Keratinocyte (primary cell): ENCODE results near the gene SP6. TPM values are rescaled to one million over a fixed set of nuclear protein-coding genes. Genes with fewer than 3 reads are reported as not detected.

Source experiments
- DNase-seq: peaks from one replicate; pipeline ENCODE4 v3.0.0-alpha.2; 2011; ENCODE audit warnings: low read depth, missing footprints, low spot score
- FAIRE-seq: peaks from 2 replicates; lab custom pipeline; 2011; peaks lifted over from hg19 to GRCh38; lab: Jason Lieb, UNC
- H2AFZ ChIP-seq: 2 replicates; pipeline ENCODE4 v1.6.0; 2012; ENCODE audit warnings: low read length, control low read depth, inconsistent platforms; ENCODE audit not compliant: control insufficient read depth
- H3K27ac ChIP-seq: 2 replicates; pipeline ENCODE4 v1.5.1; 2011; ENCODE audit warnings: low read length; ENCODE audit not compliant: control insufficient read depth, insufficient read depth
- H3K27me3 ChIP-seq: 3 replicates; pipeline ENCODE4 v1.6.0; 2011; ENCODE audit warnings: low read length; ENCODE audit not compliant: control insufficient read depth, insufficient read depth; ENCODE audit errors: extremely low read depth
- H3K36me3 ChIP-seq, 2 experiments: 2 replicates in 1 of 2; 3 replicates in 1 of 2; pipeline ENCODE4 v1.5.1; 2011; ENCODE audit warnings: low read length in 2 of 2, mild to moderate bottlenecking in 1 of 2; ENCODE audit not compliant: control insufficient read depth in 2 of 2, insufficient read depth in 2 of 2; ENCODE audit errors: extremely low read depth in 1 of 2
- H3K4me1 ChIP-seq: 3 replicates; pipeline ENCODE4 v1.5.1; 2011; ENCODE audit warnings: low read length; ENCODE audit not compliant: control insufficient read depth, insufficient read depth; ENCODE audit errors: extremely low read depth
- H3K4me2 ChIP-seq: 3 replicates; pipeline ENCODE4 v1.6.0; 2011; ENCODE audit warnings: low read depth, low read length; ENCODE audit not compliant: control insufficient read depth, insufficient read depth; ENCODE audit errors: extremely low read depth
- H3K4me3 ChIP-seq, 3 experiments: fragments of 200-600 bp in 1 of 3; sonication (generic) in 1 of 3; 2 replicates in 2 of 3; 3 replicates in 1 of 3; pipeline ENCODE4 v1.5.1; 2011 to 2016; ENCODE audit warnings: low read length in 3 of 3, mild to moderate bottlenecking in 3 of 3, control low read depth in 2 of 3, inconsistent platforms in 1 of 3, low read depth in 1 of 3, mixed read lengths in 1 of 3, mixed run types in 1 of 3, moderate library complexity in 1 of 3; ENCODE audit not compliant: control insufficient read depth in 2 of 3, insufficient read depth in 2 of 3; ENCODE audit errors: extremely low read depth in 1 of 3
- H3K79me2 ChIP-seq: 2 replicates; pipeline ENCODE4 v1.6.0; 2012; ENCODE audit warnings: low read length; ENCODE audit not compliant: control insufficient read depth, insufficient read depth
- H3K9ac ChIP-seq: 3 replicates; pipeline ENCODE4 v1.6.0; 2011; ENCODE audit warnings: low read length; ENCODE audit not compliant: control insufficient read depth, insufficient read depth; ENCODE audit errors: extremely low read depth
- H3K9me1 ChIP-seq: 3 replicates; pipeline ENCODE4 v1.6.0; 2011; ENCODE audit warnings: low read length; ENCODE audit not compliant: control insufficient read depth, insufficient read depth; ENCODE audit errors: extremely low read depth
- H3K9me3 ChIP-seq: 2 replicates; pipeline ENCODE4 v1.5.1; 2012; ENCODE audit warnings: low read depth, low read length; ENCODE audit not compliant: control insufficient read depth
- H4K20me1 ChIP-seq: 3 replicates; pipeline ENCODE4 v1.6.0; 2011; ENCODE audit warnings: low read length; ENCODE audit not compliant: control insufficient read depth, insufficient read depth; ENCODE audit errors: extremely low read depth
- EZH2 ChIP-seq: IDR thresholded peaks from one replicate; pipeline ENCODE4 v1.6.1; 2012; ENCODE audit warnings: inconsistent platforms, mild to moderate bottlenecking, low read length, moderate library complexity
- dilution Hi-C: fragments of 300-500 bp; cut with MboI; formaldehyde crosslinking; loops from one replicate; pipeline ENCODE4 v1.7.0; 2020; ENCODE audit warnings: low sequenced_read_pairs; ENCODE audit not compliant: extremely low pct_ligation_motif_present
- polyA plus RNA-seq, 5 experiments: library from polyadenylated mRNA; depleted of rRNA in 3 of 5; stranded (reverse) in 3 of 5; stranded (forward) in 1 of 5; unstranded in 1 of 5; fragments of >200 nt; gene quantifications; 1 replicate in 1 of 5; 2 replicates in 3 of 5; 3 replicates in 1 of 5; pipeline versions ENCODE4 v1.2.1 to v1.2.3, GENCODE V29; 2011 to 2012; ENCODE audit warnings: missing spikeins in 2 of 5, low read depth in 1 of 5, low replicate concordance in 1 of 5
- TF ChIP-seq, protein P1 (sequence below), 3 experiments: IDR thresholded peaks in 1 of 3; conservative IDR thresholded peaks in 1 of 3; optimal IDR thresholded peaks in 1 of 3; 2 replicates in 2 of 3; 3 replicates in 1 of 3; pipeline versions ENCODE3 to v1.5.1; 2011; ENCODE audit warnings: low read length in 3 of 3, mild to moderate bottlenecking in 3 of 3, moderate library complexity in 2 of 3, control low read depth in 1 of 3, inconsistent platforms in 1 of 3; ENCODE audit not compliant: insufficient read depth in 2 of 3; ENCODE audit errors: extremely low read depth in 1 of 3

SP6 gene
- polyA plus RNA-seq, 1 donor (not counting 4 experiments of a cell fraction or from before 2014, with no cell fraction given), result 2.0 TPM

- no peak overlapping the region for H3K9ac ChIP-seq
- DNase-seq (no peak), FAIRE-seq (no peak)
- H3K4me2 ChIP-seq, result no peak overlapping the region
- H3K79me2 ChIP-seq, result peaks cover 4% of the 10 kb centered on the region
- no peaks in the 10 kb centered on the region for H3K27me3 ChIP-seq
- H2AFZ ChIP-seq, result no peak overlapping the region
- H3K9me1 ChIP-seq, result no peaks in the 10 kb centered on the region
- H3K4me1 ChIP-seq, result peaks cover 18% of the 10 kb centered on the region
- H3K36me3 ChIP-seq, result no peaks in the 10 kb centered on the region
- H4K20me1 ChIP-seq, result no peaks in the 10 kb centered on the region
- no peak for TF ChIP-seq EZH2
- TF ChIP-seq, protein P1, sequence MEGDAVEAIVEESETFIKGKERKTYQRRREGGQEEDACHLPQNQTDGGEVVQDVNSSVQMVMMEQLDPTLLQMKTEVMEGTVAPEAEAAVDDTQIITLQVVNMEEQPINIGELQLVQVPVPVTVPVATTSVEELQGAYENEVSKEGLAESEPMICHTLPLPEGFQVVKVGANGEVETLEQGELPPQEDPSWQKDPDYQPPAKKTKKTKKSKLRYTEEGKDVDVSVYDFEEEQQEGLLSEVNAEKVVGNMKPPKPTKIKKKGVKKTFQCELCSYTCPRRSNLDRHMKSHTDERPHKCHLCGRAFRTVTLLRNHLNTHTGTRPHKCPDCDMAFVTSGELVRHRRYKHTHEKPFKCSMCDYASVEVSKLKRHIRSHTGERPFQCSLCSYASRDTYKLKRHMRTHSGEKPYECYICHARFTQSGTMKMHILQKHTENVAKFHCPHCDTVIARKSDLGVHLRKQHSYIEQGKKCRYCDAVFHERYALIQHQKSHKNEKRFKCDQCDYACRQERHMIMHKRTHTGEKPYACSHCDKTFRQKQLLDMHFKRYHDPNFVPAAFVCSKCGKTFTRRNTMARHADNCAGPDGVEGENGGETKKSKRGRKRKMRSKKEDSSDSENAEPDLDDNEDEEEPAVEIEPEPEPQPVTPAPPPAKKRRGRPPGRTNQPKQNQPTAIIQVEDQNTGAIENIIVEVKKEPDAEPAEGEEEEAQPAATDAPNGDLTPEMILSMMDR (optimal IDR thresholded peaks at IDR 0.05 in 1 of 3, IDR thresholded peaks at IDR 0.05 in 1 of 3, conservative IDR thresholded peaks at IDR 0.05 in 1 of 3; ENCODE audit: extremely low read depth in 1 of 3, insufficient read depth in 2 of 3, low read length in 3 of 3), result no peak
- H3K9me3 ChIP-seq, result no peaks in the 10 kb centered on the region
- no peak overlapping the region for H3K4me3 ChIP-seq
- dilution Hi-C loops, result no loop called here
- H3K27ac ChIP-seq, result no peak overlapping the region
These were observed 40.7 kb upstream of the SP6 start for GRCh38 chr17:47891545-47892088.

- FAIRE-seq (peak; percentile 29), DNase-seq (peak; percentile 45)
- Histone ChIP-seq H3K27ac (no peak overlapping the region), H3K4me2 (no peak overlapping the region), H3K9me1 (no peaks in the 10 kb centered on the region), H3K4me3 (no peak overlapping the region), H3K36me3 (no peaks in the 10 kb centered on the region), H3K4me1 (peaks cover 26% of the 10 kb centered on the region), H3K9ac (no peak overlapping the region), H4K20me1 (no peaks in the 10 kb centered on the region), H3K9me3 (no peaks in the 10 kb centered on the region), H3K79me2 (peaks cover 2% of the 10 kb centered on the region), H3K27me3 (no peaks in the 10 kb centered on the region), H2AFZ (no peak overlapping the region)
- dilution Hi-C loops, result no loop called here
- TF ChIP-seq, protein P1 (optimal IDR thresholded peaks at IDR 0.05 in 1 of 3, IDR thresholded peaks at IDR 0.05 in 1 of 3, conservative IDR thresholded peaks at IDR 0.05 in 1 of 3; ENCODE audit: extremely low read depth in 1 of 3, insufficient read depth in 2 of 3, low read length in 3 of 3), result peak; percentile 86 to 95 (median 90)
- TF ChIP-seq EZH2, result no peak
These were observed 39.0 kb upstream of the SP6 start for GRCh38 chr17:47889734-47890529.
